22Rv1 (cell line): ENCODE data around the gene AGBL1.

Experiments used
- ZFX ChIP-seq: fragments of 450-650 bp; IDR thresholded peaks from 2 replicates; pipeline ENCODE4 v1.6.1; 2017; ENCODE audit warnings: antibody characterized with exemption, borderline replicate concordance
- TF ChIP-seq, protein P1 (sequence below): fragments of 450-650 bp; IDR thresholded peaks from 2 replicates; pipeline ENCODE4 v1.5.1; 2017; ENCODE audit warnings: mild to moderate bottlenecking

DNA sequence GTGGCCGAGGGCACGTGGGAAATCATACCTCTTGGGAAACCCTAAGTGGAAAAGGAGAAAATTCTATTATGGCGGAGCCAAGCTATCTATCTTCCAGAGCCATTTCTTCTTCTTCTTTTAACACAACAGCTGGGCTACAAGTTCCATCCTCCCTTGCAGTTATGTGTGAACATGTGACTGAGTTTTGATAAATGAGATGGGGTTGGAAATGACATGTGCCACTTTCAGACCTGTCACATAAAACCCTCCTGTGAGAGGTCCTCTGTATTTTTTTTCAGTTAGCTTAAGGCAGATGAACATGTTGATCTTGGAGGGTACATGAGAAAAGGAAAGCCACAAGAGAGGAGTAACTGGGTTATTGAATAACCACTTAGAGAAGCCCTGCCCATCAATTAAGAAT, 47.9 kb downstream of the AGBL1 start:
- TF ChIP-seq, protein P1, sequence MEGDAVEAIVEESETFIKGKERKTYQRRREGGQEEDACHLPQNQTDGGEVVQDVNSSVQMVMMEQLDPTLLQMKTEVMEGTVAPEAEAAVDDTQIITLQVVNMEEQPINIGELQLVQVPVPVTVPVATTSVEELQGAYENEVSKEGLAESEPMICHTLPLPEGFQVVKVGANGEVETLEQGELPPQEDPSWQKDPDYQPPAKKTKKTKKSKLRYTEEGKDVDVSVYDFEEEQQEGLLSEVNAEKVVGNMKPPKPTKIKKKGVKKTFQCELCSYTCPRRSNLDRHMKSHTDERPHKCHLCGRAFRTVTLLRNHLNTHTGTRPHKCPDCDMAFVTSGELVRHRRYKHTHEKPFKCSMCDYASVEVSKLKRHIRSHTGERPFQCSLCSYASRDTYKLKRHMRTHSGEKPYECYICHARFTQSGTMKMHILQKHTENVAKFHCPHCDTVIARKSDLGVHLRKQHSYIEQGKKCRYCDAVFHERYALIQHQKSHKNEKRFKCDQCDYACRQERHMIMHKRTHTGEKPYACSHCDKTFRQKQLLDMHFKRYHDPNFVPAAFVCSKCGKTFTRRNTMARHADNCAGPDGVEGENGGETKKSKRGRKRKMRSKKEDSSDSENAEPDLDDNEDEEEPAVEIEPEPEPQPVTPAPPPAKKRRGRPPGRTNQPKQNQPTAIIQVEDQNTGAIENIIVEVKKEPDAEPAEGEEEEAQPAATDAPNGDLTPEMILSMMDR, result no peak
- TF ChIP-seq ZFX, result no peak
